Measurements from ENCODE around the gene ISCA1. TPM values are rescaled to one million over a fixed set of nuclear protein-coding genes. Genes with fewer than 3 reads are reported as not detected.
A peak's percentile ranks its signal among the peaks of the same experiment; 100 is the strongest.
"Not testable (repeated sequence)": the region's sequence is repeated elsewhere in the genome, so short reads cannot be mapped to it uniquely, and the experiment has no call there.

The ISCA1 gene
- 17.5 TPM for total RNA-seq

DNA sequence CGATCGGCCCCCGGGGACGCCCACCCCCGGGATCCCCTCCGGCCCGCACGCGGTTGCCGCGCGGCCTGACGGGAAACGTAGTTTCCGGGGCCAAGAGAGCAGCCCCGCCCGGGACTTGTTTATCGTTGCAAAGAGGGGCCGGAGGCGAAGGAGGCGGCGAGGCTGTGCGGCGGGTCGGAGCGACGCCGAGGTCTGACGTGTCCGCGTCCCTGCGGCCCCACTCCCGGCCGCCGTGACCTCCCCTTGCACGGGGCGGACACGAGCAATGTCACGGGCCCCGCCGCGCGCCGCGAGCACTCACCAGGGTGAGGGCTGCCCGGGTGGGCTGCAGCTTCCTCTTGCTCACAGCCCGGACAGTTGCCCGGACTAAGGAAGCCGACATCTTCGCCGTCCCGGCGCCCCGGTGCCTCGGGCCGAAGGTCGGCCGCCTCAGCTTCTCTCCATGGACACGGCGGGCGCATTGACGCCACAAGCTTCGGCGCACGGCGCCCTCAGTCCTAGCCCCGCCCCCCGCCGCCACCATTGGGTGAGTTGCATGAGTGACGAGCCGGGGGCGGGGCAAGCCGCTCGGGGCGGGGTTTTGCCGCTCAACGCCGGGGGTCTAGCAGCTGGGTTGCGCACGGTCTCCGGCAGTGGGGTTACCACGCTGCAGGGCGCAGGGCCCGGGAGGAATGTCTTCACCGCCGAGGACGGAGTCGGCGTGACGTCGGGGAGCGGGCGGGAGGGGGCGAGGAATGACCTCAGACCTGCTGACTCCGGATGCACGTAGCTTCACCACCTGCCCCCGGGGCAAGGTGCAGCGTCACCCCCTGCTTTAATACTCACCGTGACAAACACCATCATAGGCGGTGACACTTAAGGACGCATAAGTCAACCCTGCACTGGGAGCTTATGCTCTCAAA, at the start of gene ISCA1:
ISCA1 (minus strand) TSS at position 462 of the 902 bp plus-strand sequence; CDS start at position 382, 80 bp downstream.
- peak; percentile 93 to 99 (median 95) for DNase-seq (ENCODE audit: low read depth in 2 of 3, low spot score in 2 of 3)

DNA sequence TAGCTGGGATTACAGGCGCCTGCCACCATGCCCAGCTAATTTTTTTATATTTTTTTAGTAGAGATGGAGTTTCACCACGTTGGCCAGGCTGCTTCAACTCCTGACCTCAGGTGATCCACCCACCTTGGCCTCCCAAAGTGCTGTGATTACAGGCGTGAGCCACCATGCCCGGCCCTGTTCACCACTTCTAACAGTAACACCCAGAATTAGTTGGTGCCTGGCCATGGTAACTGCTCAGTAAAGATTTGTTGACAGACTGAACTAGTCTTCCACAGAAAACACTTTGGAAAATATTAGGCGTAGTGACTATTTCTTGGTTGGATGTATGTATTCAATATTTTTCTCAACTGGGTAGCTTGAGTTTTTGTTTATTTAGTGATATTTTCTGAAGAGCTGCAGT, 47.8 kb upstream of the ISCA1 start:
- no peak for DNase-seq (ENCODE audit: low read depth in 2 of 3, low spot score in 2 of 3)

- no peak for DNase-seq (ENCODE audit: low read depth in 2 of 3, low spot score in 2 of 3)
These were observed 47.3 kb upstream of the ISCA1 start for GRCh38 chr9:86329649-86330048.

DNA sequence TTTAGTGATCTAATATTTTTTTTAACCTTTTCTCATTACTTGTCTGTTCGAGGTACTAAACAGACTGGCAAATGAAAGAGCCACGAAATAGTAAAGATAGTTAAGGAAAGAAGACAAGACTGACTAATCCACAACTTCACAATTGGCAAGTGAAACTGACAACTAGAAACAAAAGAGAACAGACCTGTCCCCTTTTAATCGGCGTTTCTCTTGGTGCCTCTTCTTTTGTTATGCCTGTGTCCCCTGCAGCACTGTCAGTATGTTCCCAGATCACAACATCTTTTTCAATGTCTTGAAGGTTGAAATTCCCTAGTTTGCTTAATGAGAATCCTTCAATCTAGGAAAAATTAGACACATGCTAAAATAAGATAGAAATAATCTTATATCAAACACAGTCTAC, 45.8 kb upstream of the ISCA1 start:
- no peak for DNase-seq (ENCODE audit: low read depth in 2 of 3, low spot score in 2 of 3)

DNA sequence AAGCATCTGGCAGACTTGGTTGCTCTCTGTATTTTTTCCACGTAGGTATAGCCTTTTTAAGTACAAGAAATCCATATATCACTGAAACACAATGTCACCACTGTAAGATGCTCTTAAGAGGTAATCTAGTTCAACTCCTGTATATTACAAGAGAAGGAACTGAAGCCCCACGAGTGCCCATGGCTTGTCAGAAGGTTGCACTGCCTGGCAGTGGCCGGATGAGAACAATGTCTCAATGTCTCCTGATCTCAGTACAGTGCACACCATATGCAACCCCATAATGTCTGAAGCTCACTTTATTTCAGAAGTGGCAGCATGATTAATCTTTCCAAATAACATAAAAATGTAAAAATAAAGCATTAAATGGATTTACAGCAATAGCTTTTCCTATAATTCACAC, 44.2 kb upstream of the ISCA1 start:
- no peak for DNase-seq (ENCODE audit: low read depth in 2 of 3, low spot score in 2 of 3)

DNA sequence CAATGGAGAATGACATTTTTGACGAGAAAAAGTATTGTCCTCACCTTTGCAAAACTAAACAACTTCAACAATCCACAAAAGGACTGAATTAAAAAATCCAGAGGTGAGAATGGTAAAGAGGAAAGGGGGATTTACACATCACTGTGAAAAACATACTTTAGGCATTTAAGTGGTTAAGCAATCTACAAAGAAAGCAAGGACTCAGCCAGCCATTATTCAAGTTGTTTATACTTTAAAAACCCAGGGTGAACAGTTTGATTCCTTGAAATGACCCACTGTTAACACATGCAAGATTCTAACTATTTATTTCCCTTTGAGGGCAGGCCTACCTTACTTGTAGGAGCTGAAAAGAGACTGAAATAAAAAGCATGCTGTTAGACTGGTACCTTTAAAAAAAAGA, 42.6 kb upstream of the ISCA1 start:
- no peak for DNase-seq (ENCODE audit: low read depth in 2 of 3, low spot score in 2 of 3)

DNA sequence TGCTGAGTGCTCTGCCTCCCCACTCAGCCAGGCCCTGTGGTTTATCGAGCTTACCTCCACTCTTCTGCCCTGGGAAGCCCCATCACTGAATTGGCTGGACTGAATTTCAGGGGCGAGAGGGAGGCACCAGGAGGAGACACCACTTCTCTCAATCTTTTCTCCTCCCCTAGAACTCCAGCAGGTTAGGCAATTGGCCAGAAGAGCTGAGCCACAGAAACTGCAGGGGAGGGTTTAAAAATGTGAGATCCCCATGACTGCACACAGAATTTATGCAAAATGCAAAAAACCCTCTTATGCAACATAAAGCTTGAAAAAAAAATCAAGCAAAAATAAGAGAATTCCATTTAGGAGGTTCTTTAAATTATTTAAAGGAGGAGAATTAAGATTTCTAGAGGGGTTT, 42.0 kb upstream of the ISCA1 start:
- no peak for DNase-seq (ENCODE audit: low read depth in 2 of 3, low spot score in 2 of 3)

DNA sequence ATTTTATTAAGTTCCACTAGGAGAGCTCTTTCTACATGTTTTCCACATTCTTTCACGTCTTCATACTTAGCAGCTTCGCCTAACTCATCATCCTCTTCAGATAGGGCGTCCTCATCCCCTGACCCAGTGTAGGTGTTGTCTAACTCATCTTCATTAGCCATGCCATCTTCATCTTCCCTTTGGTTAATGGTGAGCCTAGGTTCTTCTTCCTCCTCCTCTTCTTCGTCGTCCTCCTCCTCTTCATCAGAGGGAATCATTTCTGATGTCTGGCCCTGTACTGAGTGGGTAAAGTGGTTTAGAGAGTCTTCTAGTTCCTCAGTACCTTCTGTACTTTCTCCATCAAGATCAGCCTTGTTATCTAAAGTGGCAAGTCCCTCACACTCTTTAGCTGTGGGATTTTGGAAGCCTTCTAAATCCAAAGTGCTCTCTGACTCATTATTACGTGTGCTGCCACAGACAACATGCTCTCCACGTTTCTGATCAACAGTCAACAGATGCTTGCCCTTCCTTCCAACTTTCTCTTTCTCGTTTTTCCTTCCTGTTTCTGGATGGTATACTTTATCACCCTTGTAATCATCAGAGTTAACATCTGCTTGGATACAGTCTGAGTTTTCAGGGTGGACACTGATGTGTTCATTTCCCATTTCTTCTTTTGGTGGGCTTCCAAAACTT, 40.8 kb upstream of the ISCA1 start:
- DNase-seq (ENCODE audit: low read depth in 2 of 3, low spot score in 2 of 3), result peak in 2 of 3 donors; percentile 19 to 52

- no peak for DNase-seq (ENCODE audit: low read depth in 2 of 3, low spot score in 2 of 3)
These were observed 39.0 kb upstream of the ISCA1 start for GRCh38 chr9:86321373-86321772.

DNA sequence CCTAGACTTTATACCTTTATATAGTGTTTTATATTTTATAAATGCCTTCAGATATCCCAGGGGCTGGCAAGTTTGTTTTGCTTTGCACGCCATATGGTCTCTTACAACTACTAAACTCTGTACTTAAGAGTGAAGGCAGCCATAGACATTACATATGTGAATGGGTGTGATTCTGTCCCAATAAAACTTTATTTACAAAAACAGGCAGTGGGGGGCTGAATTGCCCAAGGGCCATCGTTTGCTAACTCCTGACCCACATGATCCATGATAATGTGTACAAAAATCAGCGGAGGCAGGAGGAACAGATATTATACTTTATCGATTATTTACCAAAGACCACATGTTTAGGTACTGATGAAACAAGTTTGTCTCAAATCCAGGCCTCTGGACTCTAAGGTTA, 35.8 kb upstream of the ISCA1 start:
- DNase-seq (ENCODE audit: low read depth in 2 of 3, low spot score in 2 of 3), result no peak

- DNase-seq (ENCODE audit: low read depth in 2 of 3, low spot score in 2 of 3), result no peak
These were observed 32.7 kb upstream of the ISCA1 start for GRCh38 chr9:86315078-86315477.

GRCh38 chr9:86312959-86313358, 30.6 kb upstream of the ISCA1 start:
- not testable (repeated sequence) for DNase-seq (ENCODE audit: low read depth in 2 of 3, low spot score in 2 of 3)

DNA sequence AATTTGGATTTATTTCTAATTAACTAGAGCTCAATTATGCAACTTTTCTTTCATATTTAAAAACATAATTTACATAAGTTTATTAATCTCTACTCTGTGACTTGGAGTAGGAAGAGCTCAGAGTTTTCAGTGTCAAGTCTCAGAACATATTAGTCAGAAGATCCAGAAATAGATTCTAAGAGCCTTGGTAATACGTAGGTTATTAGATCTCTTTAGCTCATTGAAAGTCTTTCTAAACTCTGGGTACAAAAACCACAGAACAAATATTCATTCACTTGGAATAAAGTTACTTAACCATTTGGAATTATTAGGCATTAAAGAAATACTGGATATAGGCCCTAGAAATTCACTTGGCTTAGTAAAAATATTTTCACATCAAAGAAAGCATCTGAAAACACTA, 26.3 kb upstream of the ISCA1 start:
- DNase-seq (ENCODE audit: low read depth in 2 of 3, low spot score in 2 of 3), result no peak

- DNase-seq (ENCODE audit: low read depth in 2 of 3, low spot score in 2 of 3), result no peak
These were observed 21.9 kb upstream of the ISCA1 start for GRCh38 chr9:86304236-86304730.

- no peak for DNase-seq (ENCODE audit: low read depth in 2 of 3, low spot score in 2 of 3)
These were observed 21.1 kb upstream of the ISCA1 start for GRCh38 chr9:86303316-86303975.

GRCh38 chr9:86301686-86302085, 19.3 kb upstream of the ISCA1 start:
- DNase-seq (ENCODE audit: low read depth in 2 of 3, low spot score in 2 of 3), result no peak

DNA sequence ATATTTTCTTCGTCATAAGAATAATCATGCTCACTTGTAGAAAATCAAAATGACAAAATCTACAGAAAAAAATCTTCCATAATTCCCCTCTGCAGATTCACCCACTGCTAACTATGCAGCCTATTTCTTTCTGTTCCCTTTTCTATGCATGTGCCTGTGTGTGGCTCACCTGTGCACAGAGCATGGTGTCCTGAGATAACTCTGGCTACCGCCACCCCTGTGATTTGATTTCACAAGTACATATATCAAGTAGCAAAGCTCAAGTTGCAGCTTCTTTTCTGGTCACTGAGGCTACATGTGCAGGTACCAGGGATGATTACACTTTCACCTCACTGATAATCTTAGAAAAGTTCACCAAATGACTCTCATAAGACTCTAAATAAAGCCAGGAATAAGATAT, 18.4 kb upstream of the ISCA1 start:
- no peak for DNase-seq (ENCODE audit: low read depth in 2 of 3, low spot score in 2 of 3)

GRCh38 chr9:86298873-86299272, 16.5 kb upstream of the ISCA1 start:
- no peak for DNase-seq (ENCODE audit: low read depth in 2 of 3, low spot score in 2 of 3)

GRCh38 chr9:86290341-86290740, 8.0 kb upstream of the ISCA1 start:
- DNase-seq (ENCODE audit: low read depth in 2 of 3, low spot score in 2 of 3), result not testable (repeated sequence)

DNA sequence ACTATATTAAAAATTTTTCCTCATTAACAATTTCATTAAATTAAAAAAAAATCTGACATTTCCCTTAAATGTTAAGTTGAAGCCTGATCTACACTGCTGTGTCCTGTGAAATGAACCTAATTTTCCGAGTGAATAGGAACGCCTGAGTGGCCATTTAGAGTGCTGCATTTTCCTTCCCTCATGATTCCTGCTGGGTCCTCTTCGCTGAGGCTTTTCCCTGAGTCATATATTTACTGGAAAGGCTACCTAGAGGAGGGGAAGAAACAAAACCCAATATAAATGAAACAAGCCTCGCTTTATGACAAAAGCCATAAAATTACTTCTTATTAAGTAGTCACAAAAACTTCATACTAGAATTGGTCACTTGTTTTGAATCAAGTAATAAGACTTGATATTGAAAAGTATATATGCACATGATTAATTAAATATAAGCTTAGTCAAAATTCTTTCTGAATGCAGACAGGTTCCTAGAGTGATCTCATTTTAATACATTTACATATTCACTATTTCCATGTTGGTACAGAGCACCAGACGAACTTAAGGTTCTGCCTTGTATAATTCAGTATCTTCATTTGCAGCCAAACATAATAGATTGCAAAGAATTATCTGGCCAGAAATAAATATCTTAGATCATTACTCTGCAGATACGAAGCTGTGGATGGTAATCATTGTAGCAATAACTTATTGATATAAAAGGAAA, 6.3 kb upstream of the ISCA1 start:
- DNase-seq (ENCODE audit: low read depth in 2 of 3, low spot score in 2 of 3), result no peak

DNA sequence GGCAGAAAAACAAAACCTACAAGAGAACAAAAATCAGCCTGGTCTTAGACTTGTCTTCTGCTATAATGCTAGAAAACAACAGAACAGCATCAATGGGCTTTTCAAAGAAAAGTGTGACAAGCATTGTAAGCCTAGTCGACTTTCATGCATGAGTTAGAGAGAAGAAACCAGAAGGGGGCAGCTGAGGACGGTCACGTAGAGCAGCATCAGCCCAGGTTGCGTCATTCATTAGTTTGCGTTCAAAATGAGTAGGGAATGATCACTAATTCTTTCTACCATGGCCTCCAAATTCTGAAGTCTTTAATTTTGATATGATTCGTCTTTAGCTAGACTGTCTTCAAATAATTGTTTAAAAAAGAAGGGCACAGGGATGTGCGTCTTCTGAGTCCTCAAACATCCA, 4.7 kb upstream of the ISCA1 start:
- DNase-seq (ENCODE audit: low read depth in 2 of 3, low spot score in 2 of 3), result peak in 1 of 3 donors; percentile 48
